ENCODE results near the gene CCDC184. TPM values are rescaled to one million over a fixed set of nuclear protein-coding genes. Genes with fewer than 3 reads are reported as not detected.
"Not testable (repeated sequence)": the region's sequence is repeated elsewhere in the genome, so short reads cannot be mapped to it uniquely, and the experiment has no call there.

CCDC184 gene
- 0.20 and 0.24 TPM in 2 replicates for total RNA-seq (2014; rRNA removed; shearing (Covaris generic))

- DNase-seq (ENCODE audit: low read depth), result peak; percentile 71
Observed at GRCh38 chr12:48183091-48183875, at the start of gene CCDC184. TSS of gene CCDC184 (plus strand) at chr12:48183644. CDS start at chr12:48184123, 479 bp downstream.

DNA sequence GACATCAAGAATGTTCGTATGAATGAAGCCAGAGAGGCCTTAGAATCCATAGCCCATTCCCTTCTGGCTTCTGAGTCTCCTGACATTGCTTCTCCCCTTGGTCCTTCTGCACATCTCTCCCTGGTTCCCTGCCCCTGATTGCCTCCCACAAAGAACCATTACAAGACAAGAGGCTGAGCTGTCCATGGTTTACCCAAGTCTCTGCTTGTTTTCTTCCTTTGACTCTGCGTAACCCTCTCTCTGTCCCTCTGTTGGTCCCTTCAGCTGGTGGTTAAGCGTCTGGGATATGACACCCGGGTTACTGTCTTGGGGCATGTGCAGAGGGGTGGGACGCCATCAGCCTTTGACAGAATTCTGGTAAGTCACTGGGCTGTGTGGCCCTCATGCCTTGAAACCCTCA is 48.4 kb upstream of the CCDC184 start:
- no peak for DNase-seq (ENCODE audit: low read depth)

DNA sequence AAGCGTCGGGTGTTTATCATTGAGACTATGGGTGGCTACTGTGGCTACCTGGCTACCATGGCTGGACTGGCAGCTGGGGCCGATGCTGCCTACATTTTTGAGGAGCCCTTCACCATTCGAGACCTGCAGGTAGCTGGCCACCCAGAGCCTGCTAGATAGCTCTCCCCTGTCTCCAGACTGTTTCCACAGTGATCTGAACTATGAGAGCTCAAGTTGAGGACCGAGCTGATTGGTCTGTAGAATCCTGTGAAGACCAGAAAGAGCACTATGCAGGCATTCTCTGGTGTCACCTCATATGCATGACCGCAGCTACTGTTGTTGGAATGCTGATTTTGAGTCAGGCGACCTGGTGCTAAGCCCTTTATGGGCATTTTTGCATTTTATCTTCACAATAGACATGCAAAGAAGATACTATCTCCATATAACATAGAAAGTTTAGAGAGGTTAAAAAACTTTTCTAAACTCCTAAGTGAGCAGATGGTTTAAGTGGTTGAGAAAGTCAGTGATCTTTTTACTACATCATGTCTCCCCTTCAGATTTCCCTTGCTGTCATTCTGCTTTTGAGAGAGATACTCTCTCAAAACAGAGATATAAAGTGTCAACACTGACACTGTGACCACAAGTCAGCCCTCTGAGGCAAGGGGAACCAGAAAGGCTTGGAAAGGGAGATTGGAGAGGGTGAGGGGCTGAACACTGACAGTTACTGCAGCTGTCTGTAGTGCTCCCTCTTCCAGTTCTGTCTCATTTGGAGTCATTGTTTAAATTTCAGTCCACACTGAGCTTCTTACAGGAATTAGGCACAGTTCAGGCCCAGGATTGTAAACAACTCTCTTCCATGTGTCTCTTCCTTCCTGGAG is 40.4 kb upstream of the CCDC184 start:
- no peak for DNase-seq (ENCODE audit: low read depth)

DNA sequence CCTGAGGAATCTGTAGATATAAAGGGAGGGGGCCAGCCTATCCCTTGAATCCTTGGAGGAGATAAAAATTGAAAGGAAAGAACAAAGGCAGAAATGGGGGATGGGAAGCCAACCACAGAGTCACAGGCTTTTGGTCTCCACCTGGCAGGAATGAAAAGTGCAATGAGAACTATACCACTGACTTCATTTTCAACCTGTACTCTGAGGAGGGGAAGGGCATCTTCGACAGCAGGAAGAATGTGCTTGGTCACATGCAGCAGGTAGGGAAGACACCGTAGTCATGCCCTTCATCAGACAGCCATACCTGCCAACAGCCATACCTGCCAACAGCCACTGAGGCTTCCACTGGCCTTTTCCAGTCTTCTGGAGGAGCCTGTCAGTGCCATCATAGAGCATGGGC is 39.5 kb upstream of the CCDC184 start:
- DNase-seq (ENCODE audit: low read depth), result no peak

GRCh38 chr12:48145981-48146380 is 37.5 kb upstream of the CCDC184 start:
- DNase-seq (ENCODE audit: low read depth), result no peak

DNA sequence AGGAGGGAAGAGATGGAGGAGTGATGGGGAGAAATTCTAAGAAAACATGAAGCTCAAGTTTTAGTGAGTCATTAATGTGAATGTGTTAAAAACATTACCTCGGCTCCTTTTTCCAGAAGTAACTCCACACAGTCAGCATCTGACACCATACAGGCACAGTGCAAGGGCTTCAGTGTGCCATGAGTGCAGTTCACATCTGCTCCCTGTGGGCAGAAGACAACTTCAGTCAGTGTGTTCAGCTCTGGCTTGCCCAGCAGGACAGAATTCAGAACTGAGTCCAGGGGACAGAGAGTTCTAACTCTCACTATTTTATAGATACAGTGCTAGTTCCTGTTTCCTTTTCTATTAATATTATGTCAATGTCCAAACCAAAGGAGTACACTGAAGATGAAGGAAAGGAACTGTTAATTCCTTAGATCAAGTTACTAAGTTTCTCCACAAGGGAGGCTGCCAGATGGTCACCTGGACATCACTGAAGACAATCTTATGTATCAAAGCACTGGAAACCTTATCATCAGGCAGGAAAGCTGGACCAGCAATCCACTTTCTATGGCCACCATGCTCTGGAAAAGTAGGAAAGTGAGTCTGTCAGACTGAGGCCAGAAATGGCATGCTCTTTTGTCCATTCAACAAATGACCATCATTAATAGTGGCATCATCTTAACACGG is 32.2 kb upstream of the CCDC184 start:
- no peak for DNase-seq (ENCODE audit: low read depth)

DNA sequence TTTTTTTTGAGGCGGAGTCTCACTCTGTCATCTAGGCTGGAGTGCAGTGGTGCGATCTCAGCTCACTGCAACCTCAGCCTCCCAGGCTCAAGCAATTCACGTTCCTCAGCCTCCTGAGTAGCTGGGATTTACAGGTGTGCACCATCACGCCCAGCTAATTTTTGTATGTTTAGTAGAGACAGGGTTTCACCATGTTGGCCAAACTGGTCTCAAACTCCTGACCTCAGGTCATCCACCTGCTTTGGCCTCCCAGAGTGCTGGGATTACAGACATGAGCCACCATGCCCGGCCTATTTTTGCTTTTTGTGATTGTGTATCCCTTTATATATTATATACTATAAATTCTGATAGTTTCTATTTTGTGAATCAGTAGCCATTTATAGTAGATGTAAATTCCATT is 27.7 kb upstream of the CCDC184 start:
- DNase-seq (ENCODE audit: low read depth), result not testable (repeated sequence)

- DNase-seq (ENCODE audit: low read depth), result no peak
Observed at GRCh38 chr12:48156652-48157017, 26.8 kb upstream of the CCDC184 start.

DNA sequence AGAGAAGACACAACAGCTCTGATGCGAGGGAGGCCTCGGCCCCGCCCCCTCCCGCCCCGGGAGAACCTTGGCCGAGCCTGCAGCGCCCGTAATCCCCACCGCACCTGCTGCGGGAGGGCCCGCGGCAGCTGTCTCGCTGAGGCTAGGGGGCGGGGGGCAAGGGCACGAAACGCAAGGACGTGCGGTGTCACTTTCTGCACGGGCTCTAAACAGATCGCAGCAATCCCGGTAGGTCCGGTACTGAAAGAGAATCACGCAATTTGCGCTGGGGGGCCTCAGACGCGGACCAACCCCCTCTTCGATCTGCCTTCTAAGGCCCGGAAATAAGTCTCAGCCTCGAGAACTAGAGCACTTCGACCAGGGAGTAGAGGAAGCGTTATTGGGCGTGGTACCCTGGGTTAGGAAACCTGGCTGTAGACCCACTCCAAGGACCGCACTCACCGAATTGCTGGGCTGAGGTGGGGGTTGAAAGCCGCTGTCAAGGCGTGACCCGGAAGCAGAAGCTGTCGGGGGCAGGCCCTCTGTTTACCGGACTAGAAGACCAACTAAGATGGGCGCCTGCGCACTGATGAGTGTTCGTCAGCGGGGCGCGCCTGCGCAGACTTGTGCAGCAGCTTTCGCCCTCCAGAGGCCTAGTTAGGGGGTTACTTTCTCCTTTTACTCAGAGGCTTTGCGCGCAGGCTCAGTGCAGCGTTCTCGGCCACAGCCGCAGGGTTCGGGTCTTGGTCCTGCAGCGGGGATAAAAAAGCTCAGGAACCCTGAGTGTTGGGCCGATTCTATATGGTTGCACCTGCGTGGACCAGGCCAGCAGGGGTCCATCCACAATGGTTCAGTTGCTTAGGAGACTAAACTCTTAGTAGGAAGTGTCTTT is 26.2 kb upstream of the CCDC184 start, which contains the start of gene ASB8:
ASB8 (minus strand) TSS at position 498 of the 871 bp plus-strand sequence. CDS start 4,019 bp downstream, outside the sequence.
- peak; percentile 94 for DNase-seq (ENCODE audit: low read depth)

DNA sequence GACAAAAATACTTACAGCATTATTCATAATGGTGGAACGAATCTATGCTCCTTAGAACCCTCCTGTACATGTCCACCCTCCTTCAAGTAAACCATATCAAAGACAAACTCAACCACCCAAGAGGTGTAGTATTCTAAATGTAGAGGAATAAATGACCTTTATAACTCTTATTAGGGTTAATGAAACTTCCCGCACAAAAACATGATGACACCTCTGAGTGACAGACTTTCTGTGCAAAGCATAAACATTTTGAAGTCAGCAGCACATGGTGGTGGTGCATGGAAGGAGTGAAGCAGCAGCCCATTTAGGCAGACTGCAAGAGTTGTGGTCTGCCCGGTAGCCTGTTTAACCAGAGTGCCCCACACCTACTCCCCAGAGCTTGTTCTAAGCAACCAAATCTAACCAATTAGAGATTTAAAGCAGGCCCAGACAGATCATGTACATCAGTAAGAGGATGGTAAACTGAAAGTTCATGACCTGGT is 25.5 kb upstream of the CCDC184 start:
- no peak for DNase-seq (ENCODE audit: low read depth)

GRCh38 chr12:48160046-48160445 is 23.4 kb upstream of the CCDC184 start:
- peak; percentile 47 for DNase-seq (ENCODE audit: low read depth)

DNA sequence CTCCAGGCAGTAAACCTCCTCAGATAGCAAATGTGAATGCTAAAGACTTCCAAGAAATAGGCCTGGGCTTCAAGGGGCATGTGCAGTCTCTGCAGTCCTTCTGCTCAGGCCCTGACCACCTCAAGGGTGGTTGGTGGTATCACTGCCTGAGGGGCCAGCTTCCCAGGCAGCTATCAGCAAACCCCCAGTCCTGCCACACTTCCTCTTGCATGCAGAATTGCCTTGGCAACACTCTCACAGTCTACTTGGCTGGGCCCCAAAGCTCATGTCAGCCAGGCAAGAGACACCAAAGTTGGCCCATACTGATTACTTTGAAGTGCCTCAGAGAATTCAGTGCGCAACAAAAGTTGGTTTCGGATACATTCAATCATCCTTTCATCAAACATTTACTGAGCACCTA is 22.6 kb upstream of the CCDC184 start:
- peak; percentile 37 for DNase-seq (ENCODE audit: low read depth)

- no peak for DNase-seq (ENCODE audit: low read depth)
Observed at GRCh38 chr12:48163150-48163747, 20.2 kb upstream of the CCDC184 start.

DNA sequence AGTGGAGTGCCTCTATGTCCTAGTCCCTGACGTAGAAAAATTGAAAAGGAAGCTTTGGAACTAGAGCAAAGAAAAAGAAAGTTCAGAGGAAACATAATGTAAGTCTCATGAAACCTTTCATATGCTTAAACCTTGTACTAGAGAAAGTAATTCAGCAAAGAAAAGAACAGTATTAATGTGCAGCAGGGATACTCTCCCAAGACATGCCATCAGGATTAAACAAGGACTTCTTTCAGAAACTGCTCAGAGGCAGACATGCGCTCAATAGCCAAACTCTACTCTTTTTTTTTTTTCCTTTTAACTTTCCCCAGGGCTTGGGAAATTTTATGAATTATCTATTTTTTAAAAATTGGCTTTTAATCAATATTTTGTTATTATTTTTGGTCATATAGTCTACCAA is 19.0 kb upstream of the CCDC184 start:
- no peak for DNase-seq (ENCODE audit: low read depth)

- peak; percentile 49 for DNase-seq (ENCODE audit: low read depth)
Observed at GRCh38 chr12:48165089-48165981, 18.1 kb upstream of the CCDC184 start.

- DNase-seq (ENCODE audit: low read depth), result no peak
Observed at GRCh38 chr12:48169011-48169410, 14.4 kb upstream of the CCDC184 start.

GRCh38 chr12:48175613-48176416 is 7.6 kb upstream of the CCDC184 start:
- DNase-seq (ENCODE audit: low read depth), result no peak

DNA sequence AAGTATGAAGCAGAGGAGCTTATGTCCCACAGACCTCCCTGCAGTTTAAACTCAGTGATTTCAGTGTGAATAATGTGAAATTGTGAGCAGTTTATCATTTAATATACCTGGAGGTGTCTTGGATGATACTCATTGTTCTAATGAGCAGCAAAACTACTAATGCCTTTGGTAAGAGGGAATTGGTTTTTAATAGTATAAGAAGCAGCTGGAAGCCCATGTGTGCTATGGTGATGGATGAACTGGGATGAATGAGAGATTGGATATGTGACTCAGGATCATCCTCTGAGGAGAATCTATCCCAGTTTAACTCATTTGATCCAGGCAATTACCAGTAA is 7.1 kb upstream of the CCDC184 start:
- no peak for DNase-seq (ENCODE audit: low read depth)

DNA sequence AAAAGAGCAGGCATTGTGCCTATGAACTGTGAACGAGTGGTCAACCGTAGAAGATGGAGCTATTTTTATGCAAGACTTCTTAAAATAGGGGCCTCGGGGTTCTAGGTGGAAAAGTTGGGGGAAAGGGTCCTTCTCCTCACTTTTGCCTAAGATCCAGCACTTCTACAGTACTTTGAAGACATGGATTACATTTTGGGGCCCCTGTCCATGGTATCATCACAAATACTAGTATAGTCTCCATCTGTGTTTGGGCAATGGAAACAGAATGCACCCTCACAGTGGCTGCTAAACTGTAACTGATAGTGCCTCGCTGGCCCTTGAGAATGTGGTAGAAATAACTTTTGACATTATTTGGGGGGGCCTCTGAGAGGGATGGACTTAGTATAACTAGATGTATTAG is 5.5 kb upstream of the CCDC184 start:
- no peak for DNase-seq (ENCODE audit: low read depth)

All from RPMI7951 (cell line).